ENCODE data around the gene SPRN.
"Not testable (repeated sequence)": the region's sequence is repeated elsewhere in the genome, so short reads cannot be mapped to it uniquely, and the experiment has no call there.

The SPRN gene

GRCh38 chr10:133390597-133391248 lies 33.7 kb downstream of the SPRN start:
- peak in 2 of 10 donors; percentile 4 to 84 for DNase-seq
- intact Hi-C loops (cut with DNase I), result no loop called here

GRCh38 chr10:133388973-133389818 lies 35.2 kb downstream of the SPRN start:
- DNase-seq, result peak in 3 of 10 donors; percentile 2 to 83 (median 59)
- intact Hi-C loops (cut with DNase I), result no loop called here

DNA sequence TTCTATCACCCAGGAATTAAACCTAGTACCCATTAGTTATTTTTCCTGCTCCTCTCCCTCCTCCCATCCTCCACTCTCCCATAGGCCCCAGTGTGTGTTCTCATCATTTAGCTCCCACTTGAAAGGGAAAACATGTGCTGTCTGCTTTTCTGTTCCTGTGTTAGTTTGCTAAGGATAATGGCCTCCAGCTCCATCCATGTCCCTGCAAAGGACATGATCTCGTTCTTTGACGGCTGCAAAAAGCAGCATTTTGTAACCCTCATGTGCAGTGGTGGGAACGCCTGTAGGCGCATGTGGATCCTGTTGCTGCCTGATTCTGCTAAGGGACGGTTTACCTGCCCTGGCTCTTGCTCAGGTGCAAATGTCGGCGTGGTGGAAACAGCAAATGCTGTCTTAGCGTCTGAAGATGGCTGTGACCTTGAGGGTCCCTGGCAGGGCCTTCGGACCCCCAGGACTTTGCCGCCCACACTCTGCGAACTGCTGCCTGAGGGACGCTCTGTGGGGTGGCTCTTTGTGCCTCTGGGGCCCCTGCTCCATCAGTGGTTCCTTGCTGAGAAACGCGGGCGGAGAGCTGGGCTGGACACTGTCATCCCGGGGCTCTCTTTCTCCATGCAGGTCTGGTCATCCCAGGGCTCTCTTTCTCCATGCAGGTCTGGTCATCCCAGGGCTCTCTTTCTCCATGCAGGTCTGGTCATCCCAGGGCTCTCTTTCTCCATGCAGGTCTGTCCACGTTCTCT lies 36.0 kb downstream of the SPRN start:
- intact Hi-C loops (cut with DNase I), result no loop called here
- peak in 1 of 10 donors; percentile 69 for DNase-seq

DNA sequence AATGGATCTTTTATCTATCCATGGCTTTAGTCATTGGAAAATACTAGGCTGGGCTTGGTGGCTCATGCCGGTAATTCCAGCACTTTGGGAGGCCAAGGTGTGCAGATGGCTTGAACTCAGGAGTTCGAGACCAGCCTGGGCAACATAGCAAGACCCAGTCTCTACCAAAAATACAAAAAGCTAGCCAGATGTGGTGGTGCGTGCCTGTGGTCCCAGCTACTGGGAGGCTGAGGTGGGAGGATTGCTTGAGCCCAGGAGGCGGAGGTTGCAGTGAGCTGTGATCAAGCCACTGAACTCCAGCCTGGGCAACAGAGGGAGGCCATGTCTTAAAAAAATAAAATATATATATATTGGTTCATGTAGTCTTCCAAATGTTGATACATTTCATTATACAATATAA lies 37.5 kb downstream of the SPRN start:
- intact Hi-C loops (cut with DNase I), result not testable (repeated sequence)
- peak in 4 of 10 donors; percentile 2 to 43 (median 22) for DNase-seq

DNA sequence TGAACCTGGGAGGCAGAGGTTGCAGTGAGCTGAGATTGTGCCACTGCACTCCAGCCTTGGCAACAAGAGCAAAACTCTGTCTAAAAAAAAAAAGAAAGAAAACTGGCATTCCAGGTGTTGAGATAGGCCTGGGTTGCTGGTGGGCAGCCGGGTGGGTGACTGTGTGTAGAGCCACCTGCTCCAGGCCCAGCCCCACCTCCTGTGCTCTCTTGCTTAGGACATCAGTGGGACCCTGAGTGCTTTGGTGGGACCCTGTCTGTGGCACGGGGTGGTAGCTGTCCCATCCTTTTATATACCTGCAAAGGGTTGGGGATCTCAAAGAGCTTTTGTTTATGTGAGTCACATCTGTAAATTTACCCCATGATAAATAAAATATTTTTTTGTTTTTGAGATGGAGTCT lies 39.2 kb downstream of the SPRN start:
- intact Hi-C loops (cut with DNase I), result no loop called here

GRCh38 chr10:133384071-133384470 lies 40.4 kb downstream of the SPRN start:
- intact Hi-C loops (cut with DNase I), result no loop called here
- peak in 3 of 10 donors; percentile 41 to 73 (median 44) for DNase-seq

More for the DNA sequence above, 39.2 kb downstream of the SPRN start:
- DNase-seq, result peak in 3 of 10 donors; percentile 39 to 65 (median 52)

GRCh38 chr10:133383551-133383950 lies 40.9 kb downstream of the SPRN start:
- intact Hi-C loops (cut with DNase I), result no loop called here

DNA sequence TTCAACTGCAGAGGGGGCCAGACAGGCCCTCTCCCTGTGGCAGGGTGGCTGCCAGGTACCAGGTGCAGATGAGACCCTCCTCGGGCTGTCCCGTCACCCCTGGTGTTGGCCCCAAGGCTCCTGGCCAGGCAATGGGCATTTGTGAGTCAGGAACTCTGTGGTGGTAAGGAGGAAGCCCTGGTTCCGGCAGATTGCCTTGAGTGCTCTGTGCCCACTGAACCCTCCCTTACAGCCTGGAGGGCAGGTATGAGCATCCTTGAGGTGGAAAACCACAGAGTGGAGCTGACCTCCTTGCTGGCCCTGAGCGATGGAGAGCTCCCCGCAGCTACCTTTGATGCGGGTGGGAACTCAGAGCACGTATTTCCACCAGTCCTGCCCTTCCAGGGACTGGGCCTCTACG lies 43.4 kb downstream of the SPRN start:
- intact Hi-C loops (cut with DNase I), result no loop called here
- DNase-seq, result no peak

More at GRCh38 chr10:133383551-133383950, 40.9 kb downstream of the SPRN start:
- peak in 1 of 10 donors; percentile 45 for DNase-seq

DNA sequence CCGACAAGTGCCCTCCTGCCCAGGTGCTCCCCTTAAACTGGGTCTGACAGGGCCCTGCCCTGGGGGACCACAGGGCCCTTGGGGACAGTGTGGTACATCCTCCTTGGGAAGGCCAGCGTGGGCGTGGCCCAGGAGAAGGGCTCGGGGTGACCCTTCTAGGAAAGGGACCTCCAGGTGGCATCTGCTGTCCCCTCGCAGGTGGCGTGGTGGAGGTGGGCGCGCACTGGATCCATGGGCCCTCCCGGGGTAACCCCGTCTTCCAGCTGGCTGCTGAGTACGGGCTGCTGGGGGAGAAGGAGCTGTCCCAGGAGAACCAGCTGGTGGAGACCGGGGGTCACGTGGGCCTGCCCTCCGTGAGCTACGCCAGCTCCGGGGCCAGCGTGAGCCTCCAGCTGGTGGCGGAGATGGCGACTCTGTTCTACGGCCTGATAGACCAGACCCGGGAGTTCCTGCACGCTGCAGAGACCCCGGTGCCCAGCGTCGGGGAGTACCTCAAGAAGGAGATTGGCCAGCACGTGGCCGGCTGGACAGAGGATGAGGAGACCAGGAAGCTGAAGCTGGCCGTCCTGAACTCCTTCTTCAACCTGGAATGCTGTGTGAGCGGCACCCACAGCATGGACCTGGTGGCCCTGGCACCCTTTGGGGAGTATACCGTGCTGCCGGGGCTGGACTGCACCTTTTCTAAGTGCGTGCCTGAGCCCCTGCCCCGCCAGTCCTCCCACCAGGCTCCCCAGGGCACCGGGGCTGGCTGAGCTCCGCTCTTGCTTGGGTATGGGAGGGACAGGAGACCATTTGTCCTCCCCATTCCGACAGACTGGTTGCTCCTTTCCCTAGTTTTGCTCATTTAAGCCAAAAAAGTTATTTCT lies 44.4 kb downstream of the SPRN start:
- intact Hi-C loops (cut with DNase I), result no loop called here
- peak in 6 of 10 donors; percentile 35 to 95 (median 64) for DNase-seq

- intact Hi-C loops (cut with DNase I), result no loop called here
- peak in 9 of 10 donors; percentile 50 to 96 (median 67) for DNase-seq
Measured at GRCh38 chr10:133379152-133379800, 45.1 kb downstream of the SPRN start, which contains the start of gene PAOX. Gene PAOX, plus strand, starts transcription at chr10:133379262. Its CDS starts 55 bp downstream, at chr10:133379317.

DNA sequence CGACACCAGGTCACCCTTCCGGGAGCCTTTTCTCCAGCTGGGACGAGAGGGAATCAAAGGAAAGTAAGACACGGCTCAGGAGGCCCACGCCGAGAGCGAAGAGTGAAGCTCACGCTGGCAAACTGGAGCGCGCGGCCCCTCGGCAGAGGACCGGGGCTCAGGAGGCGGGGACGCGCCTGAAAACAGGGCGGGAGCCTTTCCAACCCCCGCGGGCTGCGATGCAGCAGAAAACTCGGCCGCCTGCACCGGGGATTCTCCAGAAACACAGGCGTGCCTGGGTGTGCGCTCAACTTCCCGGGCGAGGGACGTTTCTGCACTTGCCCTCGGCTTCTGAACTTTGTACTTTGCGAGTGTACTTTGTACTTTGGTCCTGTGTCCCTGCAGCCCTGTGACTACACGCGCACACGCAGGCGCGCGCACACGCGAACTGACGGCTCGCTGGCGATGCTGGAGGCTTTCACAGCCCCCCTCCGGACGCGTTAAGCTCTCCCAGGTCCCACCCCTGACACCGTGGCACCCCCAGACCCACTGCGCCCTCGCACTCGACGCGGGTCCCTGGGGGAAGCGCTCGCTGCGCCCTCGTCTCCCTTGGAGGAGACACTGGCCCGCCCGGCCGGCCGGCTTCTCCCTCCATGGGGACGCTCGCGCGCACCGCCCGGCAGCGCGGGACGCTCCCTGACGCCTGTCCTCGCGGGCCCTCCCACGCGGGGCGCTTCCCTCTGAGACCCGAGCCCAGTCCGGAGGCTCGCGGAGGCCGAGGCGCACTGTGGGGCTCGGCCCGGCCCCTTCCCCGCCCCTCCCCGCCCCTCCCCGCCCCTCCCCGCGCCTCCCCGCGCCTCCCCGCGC lies 46.0 kb downstream of the SPRN start:
- peak; percentile 41 to 96 (median 71) for DNase-seq
- intact Hi-C loops (cut with DNase I), result no loop called here

DNA sequence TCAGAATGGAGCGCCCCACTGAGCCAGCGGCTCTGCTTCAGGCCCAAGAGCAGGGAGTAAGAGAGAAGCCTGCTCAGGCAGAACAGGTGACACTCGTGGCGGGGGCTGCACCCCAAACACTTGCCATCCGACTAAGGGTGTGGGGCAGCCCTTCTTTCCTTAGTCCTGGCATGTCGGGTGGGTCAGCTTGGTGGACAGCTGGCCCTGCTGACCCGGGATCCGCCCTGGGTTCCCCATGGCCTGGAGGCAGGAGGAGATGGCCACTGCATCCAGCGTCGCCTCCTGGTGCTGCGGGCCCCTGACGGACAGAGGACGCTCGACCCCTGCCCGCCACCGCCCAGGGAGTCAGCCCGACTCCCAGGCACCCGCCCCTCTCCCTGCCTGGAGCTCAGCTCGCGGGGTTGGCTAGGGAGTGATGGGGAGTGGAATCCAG lies 46.6 kb downstream of the SPRN start:
- intact Hi-C loops (cut with DNase I), result no loop called here
- DNase-seq, result no peak

- intact Hi-C loops (cut with DNase I), result no loop called here
- no peak for DNase-seq
Measured at GRCh38 chr10:133377025-133377817, 47.2 kb downstream of the SPRN start.

DNA sequence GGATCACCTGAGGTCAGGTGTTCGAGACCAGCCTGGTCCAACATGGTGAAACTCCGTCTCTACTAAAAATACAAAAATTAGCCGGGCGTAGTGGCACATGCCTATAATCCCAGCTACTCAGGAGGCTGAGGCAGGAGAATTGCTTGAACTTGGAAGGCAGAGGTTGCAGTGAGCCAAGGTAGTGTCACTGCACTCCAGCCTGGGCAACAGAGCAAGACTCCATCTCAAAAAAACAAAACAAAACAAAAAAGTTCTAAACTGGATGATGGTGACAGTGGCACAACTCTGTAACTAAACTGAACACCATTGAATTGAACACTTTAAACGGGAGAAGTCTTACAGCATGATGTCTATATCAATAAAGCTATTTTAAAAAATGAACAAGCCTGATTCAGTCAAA lies 48.2 kb downstream of the SPRN start:
- DNase-seq; intact Hi-C loops (cut with DNase I): not testable (repeated sequence)

- peak in 2 of 10 donors; percentile 45 to 50 for DNase-seq
- intact Hi-C loops (cut with DNase I), result no loop called here
Measured at GRCh38 chr10:133375357-133376115, 48.9 kb downstream of the SPRN start.

All from posterior cingulate gyrus (tissue), 11 donors.